GM12878 (cell line): ENCODE results near the gene CSAG1.
"Not testable (repeated sequence)": the region's sequence is repeated elsewhere in the genome, so short reads cannot be mapped to it uniquely, and the experiment has no call there.

Source experiments
- BCLAF1 ChIP-seq: fragments of 450-650 bp; IDR thresholded peaks from 2 replicates; pipeline ENCODE4 v1.6.1; 2017; ENCODE audit warnings: antibody characterized with exemption, mild to moderate bottlenecking, moderate library complexity
- CTCF ChIP-seq, 3 experiments: IDR thresholded peaks in 2 of 3; conservative IDR thresholded peaks in 1 of 3; 2 replicates each; pipeline ENCODE4 v1.5.1; 2011; ENCODE audit warnings: low read depth in 3 of 3, low read length in 3 of 3, mild to moderate bottlenecking in 3 of 3, control low read depth in 2 of 3, moderate library complexity in 2 of 3, inconsistent platforms in 1 of 3, mixed read lengths in 1 of 3; ENCODE audit not compliant: control insufficient read depth in 2 of 3, insufficient read depth in 1 of 3; ENCODE audit errors: extremely low read depth in 1 of 3
- EP300 ChIP-seq, 2 experiments: fragments of 150-350 bp in 1 of 2; IDR thresholded peaks; 2 replicates each; pipeline ENCODE4 v1.6.1; 2011 to 2012; ENCODE audit warnings: low read depth in 2 of 2, low read length in 2 of 2, borderline replicate concordance in 1 of 2, improper control_type of control experiment in 1 of 2, inconsistent platforms in 1 of 2; ENCODE audit not compliant: control insufficient read depth in 1 of 2
- GABPA ChIP-seq: IDR thresholded peaks from 2 replicates; pipeline ENCODE4 v1.6.1; 2014; ENCODE audit warnings: antibody characterized with exemption, low read depth, mild to moderate bottlenecking, inconsistent platforms
- POLR2AphosphoS5 ChIP-seq: IDR thresholded peaks from 2 replicates; pipeline ENCODE4 v1.6.1; 2011; ENCODE audit warnings: mild to moderate bottlenecking, low read length, inconsistent platforms
- REST ChIP-seq: IDR thresholded peaks from 2 replicates; pipeline ENCODE4 v1.6.1; 2012; ENCODE audit warnings: mild to moderate bottlenecking, low read depth, low read length
- RUNX3 ChIP-seq: IDR thresholded peaks from 2 replicates; pipeline ENCODE4 v1.6.1; 2012; ENCODE audit warnings: low read length, inconsistent platforms
- SMAD1 ChIP-seq: fragments of 450-650 bp; IDR thresholded peaks from 2 replicates; pipeline ENCODE4 v1.6.1; 2018; ENCODE audit warnings: mild to moderate bottlenecking, low read depth; ENCODE audit not compliant: partially characterized antibody
- SMC3 ChIP-seq: IDR thresholded peaks from 2 replicates; pipeline ENCODE4 v1.6.1; 2011; ENCODE audit warnings: low read length, improper control_type of control experiment, borderline replicate concordance
- TAF1 ChIP-seq: IDR thresholded peaks from 2 replicates; pipeline ENCODE4 v1.6.1; 2011; ENCODE audit warnings: mild to moderate bottlenecking, low read depth, low read length, borderline replicate concordance
- TCF12 ChIP-seq: IDR thresholded peaks from 2 replicates; pipeline ENCODE4 v1.6.1; 2011; ENCODE audit warnings: low read depth, mild to moderate bottlenecking, low read length

- TF ChIP-seq TAF1; CTCF (IDR thresholded peaks at IDR 0.05 in 2 of 3, conservative IDR thresholded peaks at IDR 0.05 in 1 of 3; ENCODE audit: control insufficient read depth in 2 of 3, extremely low read depth in 1 of 3, insufficient read depth in 1 of 3, low read depth in 3 of 3, low read length in 3 of 3); EP300 (IDR thresholded peaks at IDR 0.05; ENCODE audit: borderline replicate concordance in 1 of 2, control insufficient read depth in 1 of 2, low read depth in 2 of 2, low read length in 2 of 2); REST; POLR2AphosphoS5; SMAD1; SMC3; TCF12; RUNX3; GABPA; BCLAF1: not testable (repeated sequence)
Measured at GRCh38 chrX:152706500-152706899, 27.0 kb downstream of the CSAG1 start.
